Measurements from ENCODE around the gene KIAA1217.

DNA sequence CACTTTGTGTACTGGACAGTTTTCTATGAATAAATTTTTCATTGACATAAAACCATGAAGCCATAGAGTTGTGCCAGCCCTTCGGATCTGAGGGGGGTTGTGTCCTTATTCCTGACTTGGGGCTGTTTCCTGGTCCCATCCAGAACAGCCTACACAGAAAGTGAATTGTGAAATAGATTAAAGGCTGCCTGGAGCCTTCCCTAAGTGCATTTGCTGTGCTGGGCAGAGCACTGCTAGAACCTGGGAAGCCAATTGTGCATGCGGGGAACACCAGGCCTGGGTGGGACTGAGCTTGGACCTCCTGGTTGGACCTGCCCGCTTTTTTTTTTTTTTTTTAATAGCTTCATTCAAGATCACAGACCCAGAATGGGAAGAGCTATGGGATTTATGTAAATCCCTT lies 275.8 kb downstream of the KIAA1217 start:
- TF ChIP-seq POLR2A (IDR thresholded peaks at IDR 0.05): no peak
- TF ChIP-seq, protein P1, sequence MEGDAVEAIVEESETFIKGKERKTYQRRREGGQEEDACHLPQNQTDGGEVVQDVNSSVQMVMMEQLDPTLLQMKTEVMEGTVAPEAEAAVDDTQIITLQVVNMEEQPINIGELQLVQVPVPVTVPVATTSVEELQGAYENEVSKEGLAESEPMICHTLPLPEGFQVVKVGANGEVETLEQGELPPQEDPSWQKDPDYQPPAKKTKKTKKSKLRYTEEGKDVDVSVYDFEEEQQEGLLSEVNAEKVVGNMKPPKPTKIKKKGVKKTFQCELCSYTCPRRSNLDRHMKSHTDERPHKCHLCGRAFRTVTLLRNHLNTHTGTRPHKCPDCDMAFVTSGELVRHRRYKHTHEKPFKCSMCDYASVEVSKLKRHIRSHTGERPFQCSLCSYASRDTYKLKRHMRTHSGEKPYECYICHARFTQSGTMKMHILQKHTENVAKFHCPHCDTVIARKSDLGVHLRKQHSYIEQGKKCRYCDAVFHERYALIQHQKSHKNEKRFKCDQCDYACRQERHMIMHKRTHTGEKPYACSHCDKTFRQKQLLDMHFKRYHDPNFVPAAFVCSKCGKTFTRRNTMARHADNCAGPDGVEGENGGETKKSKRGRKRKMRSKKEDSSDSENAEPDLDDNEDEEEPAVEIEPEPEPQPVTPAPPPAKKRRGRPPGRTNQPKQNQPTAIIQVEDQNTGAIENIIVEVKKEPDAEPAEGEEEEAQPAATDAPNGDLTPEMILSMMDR (IDR thresholded peaks at IDR 0.05): no peak

Measured in lower leg skin (tissue), 3 donors.